Duodenal mucosa (tissue), 2 donors: Measurements from ENCODE around the gene DGAT2L6.

ENCODE experiments used
- H3K27ac ChIP-seq: one replicate; pipeline ENCODE4 v1.7.0; 2013; ENCODE audit warnings: low read depth, low read length
- H3K27me3 ChIP-seq, 2 donors: one replicate each; pipeline ENCODE4 v1.7.0; 2013; ENCODE audit warnings: low read length in 2 of 2, control low read depth in 1 of 2; ENCODE audit not compliant: insufficient read depth in 2 of 2, control insufficient read depth in 1 of 2
- H3K36me3 ChIP-seq, 2 donors: one replicate each; pipeline ENCODE4 v1.7.0; 2013; ENCODE audit warnings: low read length in 2 of 2, control low read depth in 1 of 2; ENCODE audit not compliant: insufficient read depth in 2 of 2, control insufficient read depth in 1 of 2
- H3K4me1 ChIP-seq, 2 donors: one replicate each; pipeline ENCODE4 v1.7.0; 2013; ENCODE audit warnings: low read length in 2 of 2, control low read depth in 1 of 2; ENCODE audit not compliant: insufficient read depth in 2 of 2, control insufficient read depth in 1 of 2
- H3K4me3 ChIP-seq, 2 donors: one replicate each; pipeline ENCODE4 v1.7.0; 2013; ENCODE audit warnings: low read length in 2 of 2, low read depth in 1 of 2
- H3K9ac ChIP-seq, 2 donors: one replicate each; pipeline ENCODE4 v1.7.0; 2013; ENCODE audit warnings: low read length in 2 of 2, low read depth in 1 of 2
- H3K9me3 ChIP-seq, 2 donors: one replicate each; pipeline ENCODE4 v1.7.0; 2013; ENCODE audit warnings: low read length in 2 of 2, control low read depth in 1 of 2; ENCODE audit not compliant: control insufficient read depth in 1 of 2

DGAT2L6 gene, protein sequence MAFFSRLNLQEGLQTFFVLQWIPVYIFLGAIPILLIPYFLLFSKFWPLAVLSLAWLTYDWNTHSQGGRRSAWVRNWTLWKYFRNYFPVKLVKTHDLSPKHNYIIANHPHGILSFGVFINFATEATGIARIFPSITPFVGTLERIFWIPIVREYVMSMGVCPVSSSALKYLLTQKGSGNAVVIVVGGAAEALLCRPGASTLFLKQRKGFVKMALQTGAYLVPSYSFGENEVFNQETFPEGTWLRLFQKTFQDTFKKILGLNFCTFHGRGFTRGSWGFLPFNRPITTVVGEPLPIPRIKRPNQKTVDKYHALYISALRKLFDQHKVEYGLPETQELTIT

DNA sequence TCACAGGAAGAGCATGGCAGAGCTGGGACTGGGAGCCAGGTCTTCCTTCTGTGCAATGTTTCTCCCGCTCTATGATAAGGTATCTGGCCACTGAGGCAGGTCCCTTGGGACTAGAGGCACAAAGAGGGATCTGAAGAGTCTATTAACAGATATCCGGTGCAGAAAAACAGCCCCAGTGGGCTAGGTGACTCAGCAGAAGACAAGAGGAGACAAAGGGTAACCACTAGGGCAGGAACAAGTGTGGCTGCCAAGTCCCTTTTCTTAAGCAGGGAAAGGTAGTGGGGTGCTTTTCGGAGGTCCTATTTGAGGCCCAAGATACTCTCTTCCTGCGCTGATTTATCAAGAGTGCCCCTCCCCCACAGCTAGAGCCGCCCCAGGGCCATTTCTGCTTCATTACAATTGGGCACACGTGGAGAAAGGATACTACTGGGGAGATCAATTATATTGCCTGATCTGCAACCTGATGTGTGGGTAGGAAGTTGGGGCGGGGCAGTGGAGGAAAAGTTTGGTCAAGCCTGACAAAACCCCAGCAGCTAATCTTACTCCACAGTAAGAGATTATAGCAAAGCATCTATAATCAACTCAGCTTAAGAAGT is at the start of gene DGAT2L6:
DGAT2L6 (plus strand) TSS at position 546 of the 596 bp plus-strand sequence. CDS start 100 bp downstream, outside the sequence.
- no peaks in the 10 kb centered on the region for H3K36me3 ChIP-seq
- no peak within 1 kb of the TSS for H3K9ac ChIP-seq
- H3K27me3 ChIP-seq: no peaks in the 10 kb centered on the region
- no peak within 1 kb of the TSS for H3K27ac ChIP-seq
- H3K4me1 ChIP-seq: no peaks in the 10 kb centered on the region
- H3K9me3 ChIP-seq: no peaks in the 10 kb centered on the region
- H3K4me3 ChIP-seq: no peak within 1 kb of the TSS

DNA sequence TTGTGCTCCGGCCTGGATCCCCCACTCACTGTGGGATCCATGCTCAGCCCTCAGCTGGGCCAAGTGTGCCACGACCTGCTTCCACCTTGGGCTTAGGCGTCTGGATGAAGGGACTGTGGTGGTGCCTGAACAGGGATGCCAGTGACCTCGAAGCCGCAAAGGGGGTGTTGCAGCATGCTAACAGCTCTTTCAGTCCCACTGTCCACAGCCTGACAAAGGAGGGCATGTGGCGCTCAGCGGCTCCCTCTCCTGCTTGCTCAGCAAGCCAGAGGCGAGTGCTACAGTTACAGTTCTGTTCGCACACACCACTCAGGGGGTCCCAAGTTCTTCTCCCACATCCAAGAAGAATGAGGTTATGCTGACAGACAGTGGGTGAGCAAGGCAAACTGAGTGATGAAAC is 49.2 kb upstream of the DGAT2L6 start:
- no peak overlapping the region for H3K4me3 ChIP-seq
- no peak overlapping the region for H3K9ac ChIP-seq
- H3K9me3 ChIP-seq: no peaks in the 10 kb centered on the region
- peaks cover 0 to 11% of the 10 kb centered on the region in 2 donors for H3K4me1 ChIP-seq
- no peak overlapping the region for H3K27ac ChIP-seq
- H3K36me3 ChIP-seq: no peaks in the 10 kb centered on the region
- no peaks in the 10 kb centered on the region for H3K27me3 ChIP-seq

GRCh38 chrX:70129816-70130215 is 47.5 kb upstream of the DGAT2L6 start:
- Histone ChIP-seq H3K4me3 (no peak overlapping the region), H3K9ac (no peak overlapping the region), H3K27ac (no peak overlapping the region), H3K27me3 (no peaks in the 10 kb centered on the region), H3K36me3 (no peaks in the 10 kb centered on the region), H3K4me1 (peaks cover 4 to 18% of the 10 kb centered on the region in 2 donors), H3K9me3 (no peaks in the 10 kb centered on the region)

GRCh38 chrX:70132224-70132623 is 45.1 kb upstream of the DGAT2L6 start:
- no peaks in the 10 kb centered on the region for H3K36me3 ChIP-seq
- H3K27ac ChIP-seq: no peak overlapping the region
- no peak overlapping the region for H3K9ac ChIP-seq
- no peaks in the 10 kb centered on the region for H3K9me3 ChIP-seq
- H3K4me1 ChIP-seq: peaks cover 4 to 27% of the 10 kb centered on the region in 2 donors
- no peak overlapping the region for H3K4me3 ChIP-seq
- H3K27me3 ChIP-seq: no peaks in the 10 kb centered on the region

- Histone ChIP-seq H3K4me3 (peak overlapping the region; percentile 89 to 95), H3K9me3 (no peaks in the 10 kb centered on the region), H3K9ac (peak overlapping the region; percentile 47 to 88)
Observed at GRCh38 chrX:70132877-70133302, 44.4 kb upstream of the DGAT2L6 start.

DNA sequence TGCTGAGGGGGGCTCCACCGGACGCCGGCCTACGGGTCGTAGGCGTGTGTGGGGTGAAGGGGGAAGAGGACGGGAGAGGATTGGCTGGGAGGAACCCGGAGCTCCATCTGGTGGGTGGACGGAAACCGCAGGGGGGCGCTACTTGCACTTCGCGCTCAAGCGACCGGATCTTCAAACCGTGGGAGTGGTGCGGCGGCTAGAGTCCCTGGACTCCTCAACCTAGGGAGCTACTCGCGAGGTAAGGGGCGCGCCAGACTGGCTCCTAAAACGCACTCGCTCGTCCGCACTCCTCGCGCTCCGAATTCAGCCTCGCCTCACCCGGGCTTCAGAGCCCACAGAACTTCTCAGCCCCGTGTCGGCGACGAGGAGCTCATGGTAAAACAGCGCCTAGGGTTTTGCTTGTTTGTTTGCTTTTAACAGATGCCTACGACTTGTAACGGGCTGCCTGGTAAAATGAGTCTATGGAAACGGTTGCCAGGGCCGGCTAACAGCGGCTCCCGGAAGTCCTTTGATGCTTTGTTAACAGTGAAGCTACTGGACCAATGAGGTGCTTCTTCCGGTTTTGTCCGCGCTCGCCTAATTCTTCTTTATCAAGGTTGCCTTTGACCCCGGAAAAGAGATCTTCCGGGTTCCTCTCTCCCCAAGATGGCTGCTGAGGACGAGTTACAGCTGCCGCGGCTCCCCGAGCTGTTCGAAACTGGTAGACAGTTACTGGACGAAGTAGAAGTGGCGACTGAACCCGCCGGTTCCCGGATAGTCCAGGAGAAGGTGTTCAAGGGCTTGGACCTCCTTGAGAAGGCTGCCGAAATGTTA is 43.8 kb upstream of the DGAT2L6 start, which contains the start of gene IGBP1:
IGBP1 (plus strand) TSS at position 145 of the 813 bp plus-strand sequence; CDS start at position 646, 501 bp downstream.
- Histone ChIP-seq H3K9me3 (no peaks in the 10 kb centered on the region), H3K4me1 (peaks cover 4 to 27% of the 10 kb centered on the region in 2 donors), H3K4me3 (peak within 1 kb of the TSS; percentile 89 to 95), H3K36me3 (no peaks in the 10 kb centered on the region), H3K9ac (peak within 1 kb of the TSS; percentile 86 to 88), H3K27ac (peak within 1 kb of the TSS; percentile 87), H3K27me3 (no peaks in the 10 kb centered on the region)

More at GRCh38 chrX:70132877-70133302, 44.4 kb upstream of the DGAT2L6 start:
- Histone ChIP-seq H3K27ac (peak overlapping the region; percentile 87), H3K36me3 (no peaks in the 10 kb centered on the region), H3K27me3 (no peaks in the 10 kb centered on the region), H3K4me1 (peaks cover 4 to 27% of the 10 kb centered on the region in 2 donors)

DNA sequence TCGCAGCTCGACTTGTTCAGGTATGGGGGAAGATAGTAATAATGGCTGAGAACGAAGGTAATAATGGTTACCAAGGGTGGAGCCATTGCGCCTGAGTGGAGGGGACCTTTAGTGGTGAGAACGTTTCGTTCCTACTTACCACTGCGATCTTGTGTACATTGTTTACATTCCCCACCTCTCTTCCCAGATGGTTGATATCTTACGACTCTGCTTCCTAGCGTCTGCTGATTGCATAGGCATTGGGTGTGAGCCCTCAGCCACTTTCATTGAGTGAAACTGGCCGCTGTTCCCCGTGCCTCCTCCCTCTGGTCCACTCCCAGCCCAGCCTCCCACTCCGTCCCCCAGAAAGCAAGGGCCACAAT is 43.2 kb upstream of the DGAT2L6 start:
- Histone ChIP-seq H3K36me3 (no peaks in the 10 kb centered on the region), H3K4me3 (peak overlapping the region; percentile 89 to 95), H3K9ac (peak overlapping the region; percentile 86 to 88), H3K4me1 (peaks cover 4 to 27% of the 10 kb centered on the region in 2 donors), H3K27ac (peak overlapping the region; percentile 36), H3K9me3 (no peaks in the 10 kb centered on the region), H3K27me3 (no peaks in the 10 kb centered on the region)

GRCh38 chrX:70138622-70139021 is 38.7 kb upstream of the DGAT2L6 start:
- peaks cover 4 to 16% of the 10 kb centered on the region in 2 donors for H3K4me1 ChIP-seq

DNA sequence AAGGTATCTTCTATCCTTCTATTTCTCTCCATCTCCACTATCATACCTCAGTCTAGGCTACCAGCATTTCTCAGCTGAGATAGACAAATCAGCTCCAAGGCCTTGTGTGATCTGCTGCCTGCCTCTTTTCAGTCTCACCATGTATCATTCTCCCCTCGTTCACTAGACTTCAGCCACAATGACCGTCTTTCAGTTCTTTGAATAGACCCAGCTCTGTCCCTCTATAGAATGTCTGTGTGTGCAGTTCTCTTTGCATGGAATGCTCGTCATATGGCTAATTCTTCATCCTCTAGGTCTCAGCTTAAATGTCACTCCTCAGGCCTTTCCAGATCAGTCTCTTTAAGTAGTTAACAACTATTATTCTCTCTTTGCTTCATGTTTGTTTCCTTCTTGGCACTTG is 37.5 kb upstream of the DGAT2L6 start:
- H3K27ac ChIP-seq: no peak overlapping the region
- H3K4me3 ChIP-seq: no peak overlapping the region
- no peak overlapping the region for H3K9ac ChIP-seq
- H3K9me3 ChIP-seq: no peaks in the 10 kb centered on the region
- H3K27me3 ChIP-seq: no peaks in the 10 kb centered on the region
- H3K36me3 ChIP-seq: peaks cover 0 to 3% of the 10 kb centered on the region in 2 donors
- H3K4me1 ChIP-seq: peaks cover under 1 to 9% of the 10 kb centered on the region in 2 donors

More at GRCh38 chrX:70138622-70139021, 38.7 kb upstream of the DGAT2L6 start:
- no peaks in the 10 kb centered on the region for H3K27me3 ChIP-seq
- no peak overlapping the region for H3K4me3 ChIP-seq
- no peak overlapping the region for H3K9ac ChIP-seq
- H3K27ac ChIP-seq: no peak overlapping the region
- no peaks in the 10 kb centered on the region for H3K9me3 ChIP-seq
- peaks cover 0 to 3% of the 10 kb centered on the region in 2 donors for H3K36me3 ChIP-seq
